HepG2 (cell line): ENCODE measurements around the gene GDF15. TPM values are rescaled to one million over a fixed set of nuclear protein-coding genes. Genes with fewer than 3 reads are reported as not detected.

Source experiments
- ATAD3A ChIP-seq: sonication (generic); formaldehyde crosslinking; IDR thresholded peaks from 2 replicates; pipeline ENCODE4 v1.4.0; 2020; ENCODE audit warnings: missing genetic modification reagents
- FOXC1 ChIP-seq: sonication (generic); formaldehyde crosslinking; IDR thresholded peaks from 2 replicates; pipeline ENCODE4 v1.8.0; 2022; ENCODE audit warnings: mild to moderate bottlenecking, missing genetic modification reagents, borderline replicate concordance
- HMG20A ChIP-seq: IDR thresholded peaks from 2 replicates; pipeline ENCODE4 v1.6.1; 2016; ENCODE audit warnings: borderline replicate concordance
- KMT2A ChIP-seq: sonication (generic); formaldehyde crosslinking; IDR thresholded peaks from 2 replicates; pipeline ENCODE4 v1.4.0; 2020; ENCODE audit warnings: missing genetic modification reagents
- NCOA5 ChIP-seq: sonication (generic); formaldehyde crosslinking; IDR thresholded peaks from 2 replicates; pipeline ENCODE4 v1.4.0; 2020; ENCODE audit warnings: missing genetic modification reagents
- NR2F1 ChIP-seq, 2 experiments: fragments of 450-650 bp in 1 of 2; formaldehyde crosslinking in 1 of 2; IDR thresholded peaks; 2 replicates each; pipeline versions ENCODE4 v1.5.0 to v1.6.1; 2016 to 2020; ENCODE audit warnings: mild to moderate bottlenecking in 1 of 2, missing compliant biosample characterization in 1 of 2, missing genetic modification reagents in 1 of 2, moderate library complexity in 1 of 2
- PTBP1 ChIP-seq: fragments of 200-400 bp; formaldehyde crosslinking; IDR thresholded peaks from 2 replicates; pipeline ENCODE4 v1.6.1; 2018; ENCODE audit warnings: low read length, low read depth; ENCODE audit not compliant: poor library complexity, severe bottlenecking
- RXRA ChIP-seq: sonication (generic); formaldehyde crosslinking; IDR thresholded peaks from 2 replicates; pipeline ENCODE4 v1.5.1; 2020; ENCODE audit warnings: missing genetic modification reagents
- SAFB2 ChIP-seq: sonication (generic); formaldehyde crosslinking; IDR thresholded peaks from 2 replicates; pipeline ENCODE4 v1.5.1; 2020; ENCODE audit warnings: missing genetic modification reagents, low read depth, mild to moderate bottlenecking, borderline replicate concordance
- ZNF143 ChIP-seq: sonication (generic); formaldehyde crosslinking; IDR thresholded peaks from 2 replicates; pipeline ENCODE4 v1.4.0; 2020; ENCODE audit warnings: missing genetic modification reagents
- ZNF33B ChIP-seq: sonication (generic); formaldehyde crosslinking; IDR thresholded peaks from 2 replicates; pipeline ENCODE4 v1.5.1; 2020; ENCODE audit warnings: mild to moderate bottlenecking, missing genetic modification reagents
- ZNF557 ChIP-seq: sonication (generic); formaldehyde crosslinking; IDR thresholded peaks from 2 replicates; pipeline ENCODE4 v1.4.0; 2020; ENCODE audit warnings: missing genetic modification reagents
- ZNF572 ChIP-seq: sonication (generic); formaldehyde crosslinking; IDR thresholded peaks from 2 replicates; pipeline ENCODE4 v1.5.1; 2020; ENCODE audit warnings: mild to moderate bottlenecking, missing genetic modification reagents
- ZNF614 ChIP-seq: IDR thresholded peaks from 2 replicates; pipeline ENCODE4 v1.6.1; 2018; ENCODE audit warnings: missing biosample characterization, missing genetic modification reagents, inconsistent platforms, borderline replicate concordance
- ZNF83 ChIP-seq: sonication (generic); formaldehyde crosslinking; IDR thresholded peaks from 2 replicates; pipeline ENCODE4 v1.4.0; 2020; ENCODE audit warnings: missing genetic modification reagents, mild to moderate bottlenecking, borderline replicate concordance
- ZNF841 ChIP-seq: sonication (generic); formaldehyde crosslinking; IDR thresholded peaks from 2 replicates; pipeline ENCODE4 v1.8.1; 2023; ENCODE audit warnings: missing genetic modification reagents, borderline replicate concordance
- polyA plus RNA-seq, 8 experiments: library from polyadenylated mRNA; depleted of rRNA in 3 of 8; stranded (reverse) in 7 of 8; unstranded in 1 of 8; fragments of >200 nt; fragmentation: Illumina TruSeq in 4 of 8; extraction: Trizol in 4 of 8; gene quantifications; 2 replicates each; pipeline versions ENCODE4 v1.2.1 to v1.2.3, GENCODE V29; 2011 to 2016; ENCODE audit warnings: low read depth in 4 of 8, missing spikeins in 1 of 8, mixed read lengths in 1 of 8; ENCODE audit not compliant: insufficient read depth in 1 of 8
- total RNA-seq, 5 experiments: library from RNA; depleted of rRNA; stranded (reverse); fragments of >200 nt; fragmentation: Illumina TruSeq; extraction: Trizol; gene quantifications; 2 replicates each; pipeline ENCODE4 v1.2.3, GENCODE V29; 2016; ENCODE audit warnings: low read depth in 1 of 5
- TF ChIP-seq, protein P1 (sequence below): sonication (generic); formaldehyde crosslinking; IDR thresholded peaks from 2 replicates; pipeline ENCODE4 v1.5.1; 2020; ENCODE audit warnings: missing genetic modification reagents, mild to moderate bottlenecking, borderline replicate concordance
- TF ChIP-seq, protein P2 (sequence below): sonication (generic); formaldehyde crosslinking; conservative IDR thresholded peaks from 2 replicates; pipeline ENCODE4 v1.8.0; 2022; ENCODE audit warnings: missing genetic modification reagents
- TF ChIP-seq, protein P3 (sequence below): sonication (generic); formaldehyde crosslinking; IDR thresholded peaks from 2 replicates; pipeline ENCODE4 v1.4.0; 2020; ENCODE audit warnings: missing genetic modification reagents
- TF ChIP-seq, protein P4 (sequence below): sonication (generic); formaldehyde crosslinking; IDR thresholded peaks from 2 replicates; pipeline ENCODE4 v1.4.0; 2020; ENCODE audit warnings: mild to moderate bottlenecking, missing genetic modification reagents

Gene GDF15
- total and polyA plus RNA-seq, 2 of the 13 experiments (the other 11 are each of a cell fraction or from before 2014, with no cell fraction given), result 146 to 422 TPM

DNA sequence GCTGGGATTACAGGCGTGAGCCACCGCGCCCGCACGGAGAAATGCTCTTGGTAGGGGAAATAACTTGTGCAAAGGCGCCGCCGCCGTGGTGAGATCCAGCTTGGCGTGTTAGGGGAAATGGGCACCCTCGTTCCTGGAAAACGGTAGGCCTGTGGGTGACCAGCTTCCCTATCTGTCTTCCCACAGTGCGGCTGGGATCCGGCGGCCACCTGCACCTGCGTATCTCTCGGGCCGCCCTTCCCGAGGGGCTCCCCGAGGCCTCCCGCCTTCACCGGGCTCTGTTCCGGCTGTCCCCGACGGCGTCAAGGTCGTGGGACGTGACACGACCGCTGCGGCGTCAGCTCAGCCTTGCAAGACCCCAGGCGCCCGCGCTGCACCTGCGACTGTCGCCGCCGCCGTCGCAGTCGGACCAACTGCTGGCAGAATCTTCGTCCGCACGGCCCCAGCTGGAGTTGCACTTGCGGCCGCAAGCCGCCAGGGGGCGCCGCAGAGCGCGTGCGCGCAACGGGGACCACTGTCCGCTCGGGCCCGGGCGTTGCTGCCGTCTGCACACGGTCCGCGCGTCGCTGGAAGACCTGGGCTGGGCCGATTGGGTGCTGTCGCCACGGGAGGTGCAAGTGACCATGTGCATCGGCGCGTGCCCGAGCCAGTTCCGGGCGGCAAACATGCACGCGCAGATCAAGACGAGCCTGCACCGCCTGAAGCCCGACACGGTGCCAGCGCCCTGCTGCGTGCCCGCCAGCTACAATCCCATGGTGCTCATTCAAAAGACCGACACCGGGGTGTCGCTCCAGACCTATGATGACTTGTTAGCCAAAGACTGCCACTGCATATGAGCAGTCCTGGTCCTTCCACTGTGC is 2.4 kb downstream of the GDF15 start (continued):
- TF ChIP-seq, protein P1, sequence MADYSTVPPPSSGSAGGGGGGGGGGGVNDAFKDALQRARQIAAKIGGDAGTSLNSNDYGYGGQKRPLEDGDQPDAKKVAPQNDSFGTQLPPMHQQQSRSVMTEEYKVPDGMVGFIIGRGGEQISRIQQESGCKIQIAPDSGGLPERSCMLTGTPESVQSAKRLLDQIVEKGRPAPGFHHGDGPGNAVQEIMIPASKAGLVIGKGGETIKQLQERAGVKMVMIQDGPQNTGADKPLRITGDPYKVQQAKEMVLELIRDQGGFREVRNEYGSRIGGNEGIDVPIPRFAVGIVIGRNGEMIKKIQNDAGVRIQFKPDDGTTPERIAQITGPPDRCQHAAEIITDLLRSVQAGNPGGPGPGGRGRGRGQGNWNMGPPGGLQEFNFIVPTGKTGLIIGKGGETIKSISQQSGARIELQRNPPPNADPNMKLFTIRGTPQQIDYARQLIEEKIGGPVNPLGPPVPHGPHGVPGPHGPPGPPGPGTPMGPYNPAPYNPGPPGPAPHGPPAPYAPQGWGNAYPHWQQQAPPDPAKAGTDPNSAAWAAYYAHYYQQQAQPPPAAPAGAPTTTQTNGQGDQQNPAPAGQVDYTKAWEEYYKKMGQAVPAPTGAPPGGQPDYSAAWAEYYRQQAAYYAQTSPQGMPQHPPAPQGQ (CRISPR knock-in tag), result no peak; the same call in 1 of the 2 replicates
- peak; percentile 65 for TF ChIP-seq KMT2A
- TF ChIP-seq, protein P2, sequence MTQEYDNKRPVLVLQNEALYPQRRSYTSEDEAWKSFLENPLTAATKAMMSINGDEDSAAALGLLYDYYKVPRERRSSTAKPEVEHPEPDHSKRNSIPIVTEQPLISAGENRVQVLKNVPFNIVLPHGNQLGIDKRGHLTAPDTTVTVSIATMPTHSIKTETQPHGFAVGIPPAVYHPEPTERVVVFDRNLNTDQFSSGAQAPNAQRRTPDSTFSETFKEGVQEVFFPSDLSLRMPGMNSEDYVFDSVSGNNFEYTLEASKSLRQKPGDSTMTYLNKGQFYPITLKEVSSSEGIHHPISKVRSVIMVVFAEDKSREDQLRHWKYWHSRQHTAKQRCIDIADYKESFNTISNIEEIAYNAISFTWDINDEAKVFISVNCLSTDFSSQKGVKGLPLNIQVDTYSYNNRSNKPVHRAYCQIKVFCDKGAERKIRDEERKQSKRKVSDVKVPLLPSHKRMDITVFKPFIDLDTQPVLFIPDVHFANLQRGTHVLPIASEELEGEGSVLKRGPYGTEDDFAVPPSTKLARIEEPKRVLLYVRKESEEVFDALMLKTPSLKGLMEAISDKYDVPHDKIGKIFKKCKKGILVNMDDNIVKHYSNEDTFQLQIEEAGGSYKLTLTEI (CRISPR knock-in tag), result no peak
- 0 out of 2 replicates have a peak, but pooled peaks have one; percentile 50 for TF ChIP-seq ZNF33B (CRISPR knock-in tag)
- TF ChIP-seq PTBP1, result no peak
- peak; percentile 76; the same call in 1 of the 2 replicates for TF ChIP-seq RXRA
- no peak for TF ChIP-seq ZNF83 (CRISPR knock-in tag)
- TF ChIP-seq, protein P3, sequence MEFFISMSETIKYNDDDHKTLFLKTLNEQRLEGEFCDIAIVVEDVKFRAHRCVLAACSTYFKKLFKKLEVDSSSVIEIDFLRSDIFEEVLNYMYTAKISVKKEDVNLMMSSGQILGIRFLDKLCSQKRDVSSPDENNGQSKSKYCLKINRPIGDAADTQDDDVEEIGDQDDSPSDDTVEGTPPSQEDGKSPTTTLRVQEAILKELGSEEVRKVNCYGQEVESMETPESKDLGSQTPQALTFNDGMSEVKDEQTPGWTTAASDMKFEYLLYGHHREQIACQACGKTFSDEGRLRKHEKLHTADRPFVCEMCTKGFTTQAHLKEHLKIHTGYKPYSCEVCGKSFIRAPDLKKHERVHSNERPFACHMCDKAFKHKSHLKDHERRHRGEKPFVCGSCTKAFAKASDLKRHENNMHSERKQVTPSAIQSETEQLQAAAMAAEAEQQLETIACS (CRISPR knock-in tag), result peak; percentile 74
- TF ChIP-seq ZNF841 (CRISPR knock-in tag), result no peak
- TF ChIP-seq, protein P4, sequence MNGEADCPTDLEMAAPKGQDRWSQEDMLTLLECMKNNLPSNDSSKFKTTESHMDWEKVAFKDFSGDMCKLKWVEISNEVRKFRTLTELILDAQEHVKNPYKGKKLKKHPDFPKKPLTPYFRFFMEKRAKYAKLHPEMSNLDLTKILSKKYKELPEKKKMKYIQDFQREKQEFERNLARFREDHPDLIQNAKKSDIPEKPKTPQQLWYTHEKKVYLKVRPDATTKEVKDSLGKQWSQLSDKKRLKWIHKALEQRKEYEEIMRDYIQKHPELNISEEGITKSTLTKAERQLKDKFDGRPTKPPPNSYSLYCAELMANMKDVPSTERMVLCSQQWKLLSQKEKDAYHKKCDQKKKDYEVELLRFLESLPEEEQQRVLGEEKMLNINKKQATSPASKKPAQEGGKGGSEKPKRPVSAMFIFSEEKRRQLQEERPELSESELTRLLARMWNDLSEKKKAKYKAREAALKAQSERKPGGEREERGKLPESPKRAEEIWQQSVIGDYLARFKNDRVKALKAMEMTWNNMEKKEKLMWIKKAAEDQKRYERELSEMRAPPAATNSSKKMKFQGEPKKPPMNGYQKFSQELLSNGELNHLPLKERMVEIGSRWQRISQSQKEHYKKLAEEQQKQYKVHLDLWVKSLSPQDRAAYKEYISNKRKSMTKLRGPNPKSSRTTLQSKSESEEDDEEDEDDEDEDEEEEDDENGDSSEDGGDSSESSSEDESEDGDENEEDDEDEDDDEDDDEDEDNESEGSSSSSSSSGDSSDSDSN (CRISPR knock-in tag), result peak; percentile 96
- peak; percentile 35; the same call in 1 of the 2 replicates for TF ChIP-seq ZNF614
- TF ChIP-seq SAFB2 (CRISPR knock-in tag), result peak; percentile 79
- no peak for TF ChIP-seq HMG20A (CRISPR knock-in tag)
- peak; percentile 90 for TF ChIP-seq ZNF557 (CRISPR knock-in tag)
- no peak for TF ChIP-seq ATAD3A (CRISPR knock-in tag)
- TF ChIP-seq ZNF572 (CRISPR knock-in tag), result peak; percentile 27; the same call in 1 of the 2 replicates
- peak; percentile 84; the same call in 1 of the 2 replicates for TF ChIP-seq FOXC1 (CRISPR knock-in tag)
- TF ChIP-seq NCOA5 (CRISPR knock-in tag), result peak; percentile 91
- TF ChIP-seq NR2F1 (CRISPR knock-in tag; IDR thresholded peaks at IDR 0.05), result peak in 1 of 2 experiments; percentile 6; a peak in 1 of 4 replicates
- 0 out of 2 replicates have a peak, but pooled peaks have one; percentile 22 for TF ChIP-seq ZNF143 (CRISPR knock-in tag)
